Skin of body (tissue), 2 donors: ENCODE data around the gene CAPN10. TPM values are rescaled to one million over a fixed set of nuclear protein-coding genes. Genes with fewer than 3 reads are reported as not detected.
"Not testable (repeated sequence)": the region's sequence is repeated elsewhere in the genome, so short reads cannot be mapped to it uniquely, and the experiment has no call there.

ENCODE experiments used
- DNase-seq: peaks from one replicate; lab custom pipeline; 2025; lab: John Stamatoyannopoulos, UW
- total RNA-seq: library from RNA; depleted of rRNA; stranded (reverse); fragments of >200 nt; gene quantifications from one replicate; pipeline ENCODE4 v1.2.3, GENCODE V29; 2014

CAPN10 gene
- total RNA-seq, 1 donor from 2014 or later: 10.9 TPM

GRCh38 chr2:240602266-240603050 lies 15.9 kb downstream of the CAPN10 start:
- DNase-seq: no peak

GRCh38 chr2:240603081-240603835 lies 16.7 kb downstream of the CAPN10 start:
- DNase-seq: no peak

GRCh38 chr2:240603846-240604245 lies 17.3 kb downstream of the CAPN10 start:
- DNase-seq: no peak

- no peak for DNase-seq
Measured at GRCh38 chr2:240604291-240604938, 17.9 kb downstream of the CAPN10 start.

- DNase-seq: no peak
Measured at GRCh38 chr2:240604939-240605716, 18.6 kb downstream of the CAPN10 start.

GRCh38 chr2:240605867-240606743 lies 19.6 kb downstream of the CAPN10 start:
- no peak for DNase-seq

- no peak for DNase-seq
Measured at GRCh38 chr2:240611601-240612210, 25.2 kb downstream of the CAPN10 start.

GRCh38 chr2:240613781-240614180 lies 27.2 kb downstream of the CAPN10 start:
- no peak for DNase-seq

- DNase-seq: no peak
Measured at GRCh38 chr2:240614391-240614790, 27.9 kb downstream of the CAPN10 start.

GRCh38 chr2:240615396-240615795 lies 28.9 kb downstream of the CAPN10 start:
- DNase-seq: no peak

GRCh38 chr2:240615820-240616547 lies 29.4 kb downstream of the CAPN10 start:
- DNase-seq: no peak

- not testable (repeated sequence) for DNase-seq
Measured at GRCh38 chr2:240616860-240617666, 30.5 kb downstream of the CAPN10 start.

GRCh38 chr2:240618776-240619175 lies 32.2 kb downstream of the CAPN10 start:
- no peak for DNase-seq

- no peak for DNase-seq
Measured at GRCh38 chr2:240619506-240620148, 33.1 kb downstream of the CAPN10 start.

- no peak for DNase-seq
Measured at GRCh38 chr2:240620149-240620731, 33.7 kb downstream of the CAPN10 start.

GRCh38 chr2:240620859-240621258 lies 34.3 kb downstream of the CAPN10 start:
- no peak for DNase-seq

- DNase-seq: no peak
Measured at GRCh38 chr2:240622060-240622411, 35.5 kb downstream of the CAPN10 start.
